ENCODE data around the gene RSPH3.

The RSPH3 gene

GRCh38 chr6:158928068-158928467 lies 71.9 kb downstream of the RSPH3 start:
- no peak for DNase-seq

GRCh38 chr6:158926414-158926813 lies 73.6 kb downstream of the RSPH3 start:
- DNase-seq, result no peak

GRCh38 chr6:158924499-158925455 lies 75.2 kb downstream of the RSPH3 start:
- DNase-seq, result no peak

- DNase-seq, result no peak
These were observed 76.0 kb downstream of the RSPH3 start for GRCh38 chr6:158923805-158924498.
